GM12878 (cell line): ENCODE data around the gene NOD1. TPM values are rescaled to one million over a fixed set of nuclear protein-coding genes. Genes with fewer than 3 reads are reported as not detected.

ENCODE experiments used
- ATAC-seq: fragments of 200-7000 bp; cut with Tn5 transposase; 3 replicates; pipeline ENCODE4 v1.9.1; 2020; ENCODE audit warnings: mild to moderate bottlenecking, moderate library complexity
- BruUV-seq: library from RNA; stranded (reverse); fragments of 400-500 nt; replicated peaks from 2 replicates; lab custom pipeline; 2021; lab: Mats Ljungman, UMichigan
- CTCF ChIA-PET: fragments of 300-600 bp; sonication (Branson Sonifier 250); formaldehyde crosslinking; extraction: SDS; loops from one replicate; lab custom pipeline; 2021; ENCODE audit warnings: inconsistent platforms; lab: Yijun Ruan, JAX
- POLR2A ChIA-PET: fragments of 350-600 bp; formaldehyde crosslinking; extraction: SDS; loops from one replicate; lab custom pipeline; 2021; ENCODE audit warnings: inconsistent platforms; lab: Charles Lee
- RAD21 ChIA-PET: fragments of 300-600 bp; sonication (Branson Sonifier 250); formaldehyde crosslinking; loops from one replicate; lab custom pipeline; 2023; ENCODE audit warnings: antibody characterized with exemption; ENCODE audit not compliant: unreplicated experiment; lab: Charles Lee
- SMC1A ChIA-PET: fragments of 300-600 bp; sonication (Branson Sonifier 250); formaldehyde crosslinking; loops from one replicate; lab custom pipeline; 2023; ENCODE audit not compliant: unreplicated experiment, uncharacterized antibody; lab: Charles Lee
- DNase-seq: peaks from one replicate; pipeline ENCODE4 v3.0.0-alpha.2; 2011; ENCODE audit warnings: low read depth, low spot score
- FAIRE-seq: peaks from 3 replicates; lab custom pipeline; 2011; peaks lifted over from hg19 to GRCh38; lab: Jason Lieb, UNC
- H2AFZ ChIP-seq: 2 replicates; pipeline ENCODE4 v1.6.0; 2011; ENCODE audit warnings: low read depth, low read length, control low read depth; ENCODE audit not compliant: control insufficient read depth
- H3K27ac ChIP-seq: 2 replicates; pipeline ENCODE4 v1.5.1; 2011; ENCODE audit warnings: control low read depth; ENCODE audit not compliant: control insufficient read depth, insufficient read depth
- H3K27me3 ChIP-seq, 2 experiments: replicated peaks in 1 of 2; 2 replicates each; pipeline versions ENCODE4 v1.6.0 to v1.6.1; 2011; ENCODE audit warnings: low read length in 1 of 2; ENCODE audit not compliant: control insufficient read depth in 2 of 2, insufficient read depth in 2 of 2
- H3K36me3 ChIP-seq, 2 experiments: 2 replicates each; pipeline ENCODE4 v1.5.1; 2011; ENCODE audit warnings: low read length in 1 of 2; ENCODE audit not compliant: control insufficient read depth in 2 of 2, insufficient read depth in 2 of 2
- H3K4me1 ChIP-seq: 2 replicates; pipeline ENCODE4 v1.6.1; 2011; ENCODE audit warnings: mild to moderate bottlenecking, low read length, moderate library complexity, mixed read lengths; ENCODE audit not compliant: control insufficient read depth, insufficient read depth
- H3K4me2 ChIP-seq: 2 replicates; pipeline ENCODE4 v1.6.0; 2011; ENCODE audit warnings: control low read depth; ENCODE audit not compliant: control insufficient read depth, insufficient read depth
- H3K4me3 ChIP-seq: fragments of 200-600 bp; sonication (generic); 2 replicates; pipeline ENCODE4 v1.5.1; 2016
- H3K79me2 ChIP-seq: 2 replicates; pipeline ENCODE4 v1.6.0; 2011; ENCODE audit warnings: low read length; ENCODE audit not compliant: control insufficient read depth, insufficient read depth
- H3K9ac ChIP-seq: 2 replicates; pipeline ENCODE4 v1.8.0; 2011; ENCODE audit warnings: low read length, control low read depth, mixed read lengths; ENCODE audit not compliant: control insufficient read depth, insufficient read depth
- H3K9me3 ChIP-seq: replicated peaks from 3 replicates; pipeline ENCODE4 v1.5.1; 2011; ENCODE audit warnings: mild to moderate bottlenecking, low read length; ENCODE audit not compliant: control insufficient read depth, insufficient read depth
- H4K20me1 ChIP-seq: 2 replicates; pipeline ENCODE4 v1.6.0; 2011; ENCODE audit not compliant: control insufficient read depth, insufficient read depth
- CBX3 ChIP-seq: fragments of 200-600 bp; sonication (generic); IDR thresholded peaks from 2 replicates; pipeline ENCODE4 v1.6.1; 2016; ENCODE audit warnings: low read depth, borderline replicate concordance
- CHD2 ChIP-seq: IDR thresholded peaks from 2 replicates; pipeline ENCODE4 v1.6.1; 2011; ENCODE audit warnings: low read depth, low read length, improper control_type of control experiment, borderline replicate concordance
- E4F1 ChIP-seq: fragments of 450-650 bp; IDR thresholded peaks from 2 replicates; pipeline ENCODE4 v1.6.1; 2018; ENCODE audit warnings: borderline replicate concordance, mild to moderate bottlenecking; ENCODE audit not compliant: partially characterized antibody
- ETV6 ChIP-seq, 2 experiments: fragments of 450-650 bp in 1 of 2; IDR thresholded peaks in 1 of 2; conservative IDR thresholded peaks in 1 of 2; 2 replicates each; pipeline ENCODE4 v1.6.1; 2014; ENCODE audit warnings: antibody characterized with exemption in 1 of 2, borderline replicate concordance in 1 of 2, low read depth in 1 of 2, mild to moderate bottlenecking in 1 of 2, moderate library complexity in 1 of 2
- EZH2 ChIP-seq: IDR thresholded peaks from 2 replicates; pipeline ENCODE4 v1.6.1; 2012; ENCODE audit warnings: low read depth, mild to moderate bottlenecking, control low read depth, inconsistent platforms, low read length, borderline replicate concordance; ENCODE audit not compliant: control insufficient read depth
- HCFC1 ChIP-seq: fragments of 150-350 bp; IDR thresholded peaks from 2 replicates; pipeline ENCODE4 v1.6.1; 2014; ENCODE audit warnings: low read length
- JUNB ChIP-seq: IDR thresholded peaks from 2 replicates; pipeline ENCODE4 v1.6.1; 2016; ENCODE audit warnings: antibody characterized with exemption, mild to moderate bottlenecking
- LARP7 ChIP-seq: fragments of 450-650 bp; IDR thresholded peaks from 2 replicates; pipeline ENCODE4 v1.6.1; 2017; ENCODE audit warnings: mild to moderate bottlenecking
- MLLT1 ChIP-seq: fragments of 450-650 bp; IDR thresholded peaks from 2 replicates; pipeline ENCODE4 v1.6.1; 2016; ENCODE audit warnings: mild to moderate bottlenecking
- MXI1 ChIP-seq: fragments of 150-350 bp; IDR thresholded peaks from 2 replicates; pipeline ENCODE4 v1.6.1; 2011; ENCODE audit warnings: low read depth, mild to moderate bottlenecking, inconsistent platforms, low read length, improper control_type of control experiment
- RB1 ChIP-seq: fragments of 450-650 bp; formaldehyde crosslinking; IDR thresholded peaks from 2 replicates; pipeline ENCODE4 v1.6.1; 2017; ENCODE audit warnings: mild to moderate bottlenecking, borderline replicate concordance
- ZNF24 ChIP-seq: fragments of 450-650 bp; IDR thresholded peaks from 2 replicates; pipeline ENCODE4 v1.6.1; 2017; ENCODE audit warnings: antibody characterized with exemption, mild to moderate bottlenecking
- WGBS: methylation state at CpG from one replicate; pipeline ENCODE4 v1.1.6; 2016; ENCODE audit warnings: low lambda C conversion rate; ENCODE audit not compliant: insufficient replicate concordance, insufficient coverage; ENCODE audit errors: missing lambda C conversion rate; 5-methylcytosine and 5-hydroxymethylcytosine counted together
- in situ Hi-C: fragments of 300-500 bp; cut with MboI; formaldehyde crosslinking; loops from 9 replicates; pipeline ENCODE4 v1.14.3; 2018; ENCODE audit warnings: mixed read lengths
- intact Hi-C: fragments of 100-400 bp; cut with micrococcal nuclease; formaldehyde crosslinking; loops from one replicate; pipeline ENCODE4 v1.14.2; 2022; ENCODE audit not compliant: unreplicated experiment
- polyA plus RNA-seq, 11 experiments: library from polyadenylated mRNA; depleted of rRNA in 4 of 11; unstranded in 6 of 11; stranded (reverse) in 5 of 11; fragments of >200 nt; fragmentation: Nextera tagmentation in 4 of 11; fragmentation: Illumina TruSeq in 1 of 11; extraction: Ambion mirVana in 4 of 11; extraction: Trizol in 1 of 11; gene quantifications; 1 replicate in 1 of 11; 2 replicates in 10 of 11; pipeline versions ENCODE4 v1.2.1 to v1.2.3, GENCODE V29; 2011 to 2016; ENCODE audit warnings: inconsistent platforms in 2 of 11, missing spikeins in 2 of 11, low read depth in 1 of 11
- total RNA-seq, 4 experiments: library from RNA; depleted of rRNA in 3 of 4; stranded (reverse); fragments of >200 nt in 3 of 4; fragmentation: Illumina TruSeq in 1 of 4; extraction: Trizol in 1 of 4; gene quantifications; 2 replicates each; pipeline versions ENCODE4 v1.2.1 to v1.2.3, GENCODE V29; 2013 to 2021

The NOD1 gene
- total and polyA plus RNA-seq, 10 of the 15 experiments (the other 5 are each of a cell fraction or from before 2014, with no cell fraction given), result 1.8 to 14.6 (median 8.9) TPM

GRCh38 chr7:30458311-30458710, 20.3 kb downstream of the NOD1 start:
- 60% methylated on average over 1 of the region's 1 CpG for WGBS
- BruUV-seq, result no TSS peak
- peaks cover 0 to 6% of the 10 kb centered on the region in 2 experiments; a peak in 2 of 4 replicates for H3K36me3 ChIP-seq
- no peaks in the 10 kb centered on the region for H3K9me3 ChIP-seq
- no peak overlapping the region for H3K27ac ChIP-seq
- no peak overlapping the region for H3K4me2 ChIP-seq
- intact Hi-C loops, result no loop called here
- no peak overlapping the region for H2AFZ ChIP-seq
- ATAC-seq, result no peak
- no peaks in the 10 kb centered on the region for H3K79me2 ChIP-seq
- H3K4me1 ChIP-seq, result peaks cover 10% of the 10 kb centered on the region
- CTCF ChIA-PET, result interaction anchor here (0.6 to 1.4 kb wide), 3 partner anchors 9 to 106 kb away, joined by 3 to 6 read pairs (median 4); no protein-coding TSS in a partner anchor
- no peaks in the 10 kb centered on the region for H4K20me1 ChIP-seq
- no peak for TF ChIP-seq CHD2
- no peaks in the 10 kb centered on the region for H3K27me3 ChIP-seq
- POLR2A ChIA-PET, result interaction anchor here (0.7 kb wide), 2 partner anchors 10 to 180 kb away, joined by 3 read pairs; no protein-coding TSS in a partner anchor
- no peak overlapping the region; the same call in 1 of the 2 replicates for H3K4me3 ChIP-seq
- RAD21 ChIA-PET, result interaction anchor here (1.4 to 1.9 kb wide), 2 partner anchors 99 to 184 kb away, joined by 4 to 5 read pairs; no protein-coding TSS in a partner anchor
- DNase-seq, result no peak
- SMC1A ChIA-PET, result interaction anchor here (0.9 to 1.2 kb wide), 2 partner anchors 133 to 1341 kb away, joined by 3 to 4 read pairs; no protein-coding TSS in a partner anchor
- in situ Hi-C loops, result no loop called here
- no peak for FAIRE-seq
- no peak overlapping the region for H3K9ac ChIP-seq

- ChIA-PET SMC1A (interaction anchor here (0.7 kb wide), 1 partner anchor 9 kb away, joined by 3 read pairs; no protein-coding TSS in a partner anchor), CTCF (no interaction called here), RAD21 (no interaction called here), POLR2A (interaction anchor here (1.0 kb wide), 1 partner anchor 8 kb away, joined by 3 read pairs; no protein-coding TSS in a partner anchor)
- WGBS, result 98% methylated on average over 3 of the region's 3 CpGs
- intact Hi-C loops (no loop called here), in situ Hi-C loops (no loop called here)
- DNase-seq (no peak), FAIRE-seq (no peak), ATAC-seq (no peak)
- Histone ChIP-seq H3K9me3 (no peaks in the 10 kb centered on the region), H3K4me3 (no peak overlapping the region), H3K4me2 (no peak overlapping the region), H3K79me2 (no peaks in the 10 kb centered on the region), H3K36me3 (peaks cover 0 to 12% of the 10 kb centered on the region in 2 experiments; a peak in 2 of 4 replicates), H3K9ac (no peak overlapping the region), H3K27ac (no peak overlapping the region), H2AFZ (no peak overlapping the region), H3K27me3 (no peaks in the 10 kb centered on the region), H3K4me1 (no peaks in the 10 kb centered on the region), H4K20me1 (no peaks in the 10 kb centered on the region)
- BruUV-seq, result no TSS peak
- TF ChIP-seq LARP7 (no peak), EZH2 (no peak), MXI1 (no peak), ETV6 (conservative IDR thresholded peaks at IDR 0.05 in 1 of 2, IDR thresholded peaks at IDR 0.05 in 1 of 2; ENCODE audit: borderline replicate concordance in 1 of 2, low read depth in 1 of 2) (no peak), HCFC1 (no peak), JUNB (no peak), MLLT1 (no peak), ZNF24 (no peak), E4F1 (no peak), RB1 (no peak), CBX3 (no peak)
Measured at GRCh38 chr7:30453921-30454320, 24.7 kb downstream of the NOD1 start.
